ENCODE measurements around the gene NELL2.
"Not testable (repeated sequence)": the region's sequence is repeated elsewhere in the genome, so short reads cannot be mapped to it uniquely, and the experiment has no call there.

Gene NELL2

GRCh38 chr12:44847888-44848702 lies 28.0 kb downstream of the NELL2 start:
- DNase-seq (ENCODE audit: low read depth in 3 of 3) = peak; percentile 38 to 47 (median 42)

- no peak for DNase-seq (ENCODE audit: low read depth in 3 of 3)
Measured at GRCh38 chr12:44847403-44847802, 28.7 kb downstream of the NELL2 start.

- DNase-seq (ENCODE audit: low read depth in 3 of 3) = no peak
Measured at GRCh38 chr12:44846826-44847225, 29.3 kb downstream of the NELL2 start.

- DNase-seq (ENCODE audit: low read depth in 3 of 3) = no peak
Measured at GRCh38 chr12:44842669-44843068, 33.4 kb downstream of the NELL2 start.

- no peak for DNase-seq (ENCODE audit: low read depth in 3 of 3)
Measured at GRCh38 chr12:44839785-44840184, 36.3 kb downstream of the NELL2 start.

- no peak for DNase-seq (ENCODE audit: low read depth in 3 of 3)
Measured at GRCh38 chr12:44837114-44837755, 38.9 kb downstream of the NELL2 start.

GRCh38 chr12:44835641-44836379 lies 40.3 kb downstream of the NELL2 start:
- no peak for DNase-seq (ENCODE audit: low read depth in 3 of 3)

GRCh38 chr12:44834996-44835395 lies 41.1 kb downstream of the NELL2 start:
- not testable (repeated sequence) for DNase-seq (ENCODE audit: low read depth in 3 of 3)

GRCh38 chr12:44833561-44833960 lies 42.6 kb downstream of the NELL2 start:
- no peak for DNase-seq (ENCODE audit: low read depth in 3 of 3)

GRCh38 chr12:44830566-44831055 lies 45.5 kb downstream of the NELL2 start:
- DNase-seq (ENCODE audit: low read depth in 3 of 3) = no peak

GRCh38 chr12:44829045-44829444 lies 47.1 kb downstream of the NELL2 start:
- no peak for DNase-seq (ENCODE audit: low read depth in 3 of 3)

GRCh38 chr12:44827832-44828438 lies 48.2 kb downstream of the NELL2 start:
- no peak for DNase-seq (ENCODE audit: low read depth in 3 of 3)

GRCh38 chr12:44821702-44822101 lies 54.4 kb downstream of the NELL2 start:
- DNase-seq (ENCODE audit: low read depth in 3 of 3) = not testable (repeated sequence)

GRCh38 chr12:44819884-44820283 lies 56.2 kb downstream of the NELL2 start:
- DNase-seq (ENCODE audit: low read depth in 3 of 3) = no peak

GRCh38 chr12:44817687-44818086 lies 58.4 kb downstream of the NELL2 start:
- DNase-seq (ENCODE audit: low read depth in 3 of 3) = no peak

- no peak for DNase-seq (ENCODE audit: low read depth in 3 of 3)
Measured at GRCh38 chr12:44816446-44817017, 59.6 kb downstream of the NELL2 start.

- peak in 1 of 3 donors; percentile 30 for DNase-seq (ENCODE audit: low read depth in 3 of 3)
Measured at GRCh38 chr12:44812062-44812461, 64.1 kb downstream of the NELL2 start.

GRCh38 chr12:44804068-44804467 lies 72.0 kb downstream of the NELL2 start:
- no peak for DNase-seq (ENCODE audit: low read depth in 3 of 3)

GRCh38 chr12:44795970-44796369 lies 80.1 kb downstream of the NELL2 start:
- DNase-seq (ENCODE audit: low read depth in 3 of 3) = no peak

GRCh38 chr12:44788731-44789130 lies 87.4 kb downstream of the NELL2 start:
- no peak for DNase-seq (ENCODE audit: low read depth in 3 of 3)

GRCh38 chr12:44780221-44780790 lies 95.8 kb downstream of the NELL2 start:
- DNase-seq (ENCODE audit: low read depth in 3 of 3) = no peak

Measured in stimulated activated CD4-positive, alpha-beta T cell treated with anti-CD3 and anti-CD28 coated beads, TNF-alpha, amount 100 ng/mL, for 48 hours (primary cell).